Inferior parietal cortex (tissue), 1 donor: Measurements from ENCODE around the gene TMBIM1.
A peak's percentile ranks its signal among the peaks of the same experiment; 100 is the strongest.

Source experiments
- DNase-seq: peaks from one replicate; pipeline ENCODE4 v3.0.0-alpha.2; 2016; ENCODE audit errors: extremely low spot score

Gene TMBIM1, protein sequence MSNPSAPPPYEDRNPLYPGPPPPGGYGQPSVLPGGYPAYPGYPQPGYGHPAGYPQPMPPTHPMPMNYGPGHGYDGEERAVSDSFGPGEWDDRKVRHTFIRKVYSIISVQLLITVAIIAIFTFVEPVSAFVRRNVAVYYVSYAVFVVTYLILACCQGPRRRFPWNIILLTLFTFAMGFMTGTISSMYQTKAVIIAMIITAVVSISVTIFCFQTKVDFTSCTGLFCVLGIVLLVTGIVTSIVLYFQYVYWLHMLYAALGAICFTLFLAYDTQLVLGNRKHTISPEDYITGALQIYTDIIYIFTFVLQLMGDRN

DNA sequence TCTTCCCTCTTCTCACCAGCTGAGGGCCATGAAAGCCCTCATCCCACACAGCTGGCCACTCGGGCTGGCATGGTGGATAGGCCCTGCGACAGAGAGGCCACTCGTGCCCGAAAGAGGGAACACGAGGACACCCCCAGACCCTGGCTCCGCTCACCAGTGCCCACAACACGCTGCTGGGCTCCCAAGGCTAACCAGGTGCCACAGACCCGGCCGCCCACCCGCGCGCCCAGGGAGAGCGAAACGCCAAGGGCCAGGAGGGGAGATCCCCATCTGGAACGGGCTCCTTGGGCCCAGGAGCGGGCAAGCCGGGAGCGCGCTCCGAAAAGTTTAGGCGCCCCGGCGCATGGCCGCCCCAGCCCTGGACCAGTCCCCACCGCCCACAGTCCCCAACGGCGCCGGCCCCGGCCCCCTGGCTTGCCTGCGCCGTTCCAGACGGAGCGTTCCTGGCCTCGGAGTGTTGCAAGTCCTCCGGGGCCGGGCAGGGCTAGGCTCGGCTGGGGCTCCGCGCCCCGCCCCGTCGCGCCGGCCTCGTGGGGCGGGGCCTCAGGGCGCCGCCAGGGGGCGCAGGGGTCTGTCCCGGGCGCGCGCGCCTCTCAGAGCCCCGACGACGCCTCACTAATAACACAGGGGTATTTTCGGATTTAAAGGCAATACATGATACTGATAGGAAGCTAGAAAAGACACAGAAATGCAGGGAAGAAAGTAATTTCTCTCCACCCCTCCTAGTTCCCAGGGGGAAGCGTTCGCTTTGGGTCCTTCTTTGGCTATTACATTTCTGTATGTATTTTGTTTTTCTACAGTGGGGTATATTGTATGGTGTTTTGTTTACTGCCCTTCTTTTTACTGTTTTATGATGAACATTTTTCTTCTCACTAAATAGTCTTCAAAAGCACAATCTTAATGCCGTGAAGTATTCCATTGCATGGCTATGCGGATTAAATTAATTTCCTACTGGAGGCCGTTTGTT is at the start of gene TMBIM1:
Gene TMBIM1 (minus strand): TSS at position 456 of the 967 bp plus-strand sequence. CDS start 10,362 bp downstream, outside the sequence.
- DNase-seq, result no peak

DNA sequence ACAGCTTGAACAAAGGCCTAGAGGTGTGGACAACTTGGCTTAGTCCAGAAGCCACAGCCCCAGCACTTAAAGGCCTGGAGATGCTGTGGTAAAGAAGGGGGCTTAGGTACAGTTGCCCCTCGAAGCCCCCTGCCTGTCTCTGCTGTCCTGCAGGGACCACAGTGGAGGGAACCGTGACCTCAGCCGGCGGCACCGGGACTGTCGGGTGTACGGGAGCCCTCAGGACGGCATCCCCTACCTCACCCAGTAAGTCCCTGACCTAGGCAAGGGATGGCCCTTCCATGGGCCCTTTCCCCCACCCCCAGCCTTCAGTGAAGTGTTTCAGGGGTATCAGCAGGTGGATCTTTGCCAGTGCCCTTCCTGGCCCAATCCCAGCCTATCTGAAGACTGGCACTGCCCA is 49.1 kb upstream of the TMBIM1 start:
- DNase-seq, result no peak

DNA sequence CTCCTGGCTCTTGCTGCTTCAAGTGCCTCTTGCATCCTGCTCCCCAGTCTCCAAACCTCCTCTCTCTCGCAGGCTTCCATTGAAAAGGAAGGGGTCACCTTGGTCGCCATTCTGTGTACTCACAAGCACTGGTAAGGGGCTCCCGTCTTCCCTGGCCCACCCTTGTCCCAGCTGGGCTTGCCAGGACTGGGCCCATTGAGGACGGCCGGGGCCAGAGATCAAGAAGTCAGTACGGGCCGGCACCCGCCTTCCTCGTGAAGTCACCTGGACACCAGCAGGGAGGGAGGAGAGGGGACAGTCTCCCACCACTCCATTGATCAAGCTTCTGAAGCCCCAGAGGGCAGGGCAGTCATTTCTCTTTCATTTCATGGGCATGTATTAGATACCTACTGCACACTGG is 48.4 kb upstream of the TMBIM1 start:
- no peak for DNase-seq

DNA sequence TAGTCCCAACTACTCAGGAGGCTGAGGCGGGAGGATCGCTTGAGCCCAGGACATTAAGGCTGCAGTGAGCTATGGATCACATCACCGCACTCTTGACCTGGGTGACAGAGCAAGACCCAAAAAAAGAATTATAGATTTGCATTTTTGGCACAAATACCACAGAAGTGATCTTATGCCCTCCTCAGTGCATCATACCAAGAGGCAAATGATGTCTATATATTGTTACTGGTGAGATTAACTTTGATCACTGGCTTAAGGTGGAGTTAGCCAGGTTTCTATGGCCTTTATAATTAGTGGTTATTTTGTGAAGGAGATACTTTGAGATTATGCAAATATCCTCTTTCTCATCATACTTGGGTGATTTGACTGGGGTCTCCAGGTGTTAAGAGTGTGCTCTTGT is 42.2 kb upstream of the TMBIM1 start:
- DNase-seq, result no peak

DNA sequence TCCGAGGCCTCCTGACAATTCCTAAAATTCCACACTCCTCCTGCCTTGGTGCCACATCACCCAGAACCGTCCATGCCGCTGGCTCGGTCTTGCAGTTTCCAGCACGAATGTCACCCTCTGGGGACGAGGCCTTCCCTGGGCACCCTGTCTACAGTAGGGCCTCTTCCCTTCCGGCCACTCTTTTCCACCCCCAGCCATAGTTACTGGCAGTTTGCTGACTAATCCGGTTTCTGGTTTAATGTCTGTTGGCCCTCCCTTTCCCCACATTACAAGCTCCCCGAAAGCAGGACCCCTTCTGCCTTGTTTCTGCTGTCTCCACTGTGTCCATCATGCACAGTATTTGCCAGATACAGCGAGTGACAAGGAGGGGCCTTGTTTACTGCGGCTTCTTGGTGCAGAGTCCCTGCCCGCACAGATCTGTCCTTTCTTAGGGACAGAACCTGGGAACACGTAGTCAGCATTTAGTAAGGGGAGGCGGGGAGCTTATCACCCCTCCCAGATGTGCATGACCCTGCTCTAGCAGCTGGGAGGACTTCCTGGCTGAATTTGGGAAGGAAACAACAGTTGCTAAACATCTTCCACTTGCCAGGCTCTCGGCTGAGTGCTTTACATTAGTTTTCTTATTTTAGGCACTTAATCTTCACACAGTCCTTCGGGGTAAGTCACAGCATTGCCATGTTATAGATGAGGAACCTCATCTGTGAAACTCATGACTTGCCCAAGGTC is 40.8 kb upstream of the TMBIM1 start:
- no peak for DNase-seq

DNA sequence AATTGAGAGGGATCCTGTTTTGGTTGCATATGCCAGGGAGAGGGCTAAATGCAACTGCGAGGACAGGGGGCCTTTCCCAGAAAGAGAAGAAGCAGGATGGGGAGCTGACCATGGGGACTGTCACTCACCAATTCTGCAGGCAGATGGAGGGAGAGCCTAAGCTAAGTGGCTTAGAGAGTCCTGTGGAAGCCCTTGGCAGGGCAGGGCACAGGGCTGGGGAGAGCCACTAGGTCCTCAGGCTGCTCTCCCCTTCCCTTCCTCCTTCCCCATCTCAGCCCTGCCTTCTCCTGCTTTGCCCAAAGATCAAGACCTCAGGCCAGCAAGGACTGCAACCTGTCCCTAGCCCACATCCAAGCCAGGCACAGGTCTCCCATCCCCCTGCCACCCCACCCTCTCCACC is 40.0 kb upstream of the TMBIM1 start:
- DNase-seq, result no peak

DNA sequence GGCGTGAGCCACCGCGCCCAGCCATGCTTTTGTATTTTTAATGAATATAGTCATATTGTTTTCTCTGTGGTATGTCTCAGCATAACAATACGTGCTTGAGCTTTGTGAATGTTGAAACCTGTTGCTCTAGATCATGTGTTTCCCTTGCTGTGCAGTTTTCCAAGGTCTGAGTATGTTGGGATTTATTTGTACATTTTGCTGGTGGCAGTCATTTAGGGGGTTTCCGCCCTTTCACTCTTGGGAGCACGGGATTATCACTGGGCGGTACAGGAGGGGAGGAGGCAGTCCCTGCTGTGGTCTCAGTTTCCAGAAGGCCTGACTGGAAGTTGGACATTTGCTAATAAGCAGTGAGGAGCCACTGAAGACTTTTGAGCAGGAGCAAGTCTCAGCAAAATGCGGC is 39.4 kb upstream of the TMBIM1 start:
- no peak for DNase-seq

DNA sequence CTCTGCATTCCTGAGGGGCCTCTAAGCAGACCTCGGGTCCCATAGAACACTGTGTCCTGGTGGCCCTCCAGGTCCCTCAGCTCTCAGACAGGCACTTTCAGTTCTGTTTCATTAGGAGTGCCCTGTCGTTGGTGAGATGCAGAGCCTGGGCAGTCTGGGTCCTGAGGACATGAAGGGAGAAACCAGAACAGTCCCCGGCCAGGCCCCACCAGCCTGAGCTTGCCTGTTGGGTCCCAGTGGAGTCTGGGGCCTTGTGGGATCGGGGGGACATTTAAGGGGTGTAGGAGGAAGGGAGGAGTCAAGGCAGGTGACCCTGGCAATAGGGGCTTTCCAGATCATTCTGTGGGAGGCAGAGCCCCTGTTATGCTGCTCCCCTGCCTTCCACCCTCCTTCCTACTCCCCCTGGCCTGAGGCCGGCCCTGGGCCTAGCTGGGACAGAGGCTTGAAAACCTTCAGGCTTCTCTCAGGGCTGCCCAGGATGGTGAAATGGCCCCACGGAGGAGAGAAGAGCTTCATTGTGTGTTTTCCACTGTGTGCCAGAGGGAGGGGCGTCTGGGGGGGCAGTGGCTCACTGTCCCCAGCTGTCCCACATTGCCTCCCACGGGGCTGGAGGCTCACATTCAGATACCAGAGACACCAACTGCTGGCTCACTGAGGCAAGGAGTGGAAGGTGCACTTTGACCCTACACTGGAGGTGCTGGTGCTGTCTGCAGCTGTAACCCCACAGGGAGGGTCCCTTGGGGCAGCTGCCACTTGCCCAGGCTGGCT is 37.7 kb upstream of the TMBIM1 start:
- no peak for DNase-seq

DNA sequence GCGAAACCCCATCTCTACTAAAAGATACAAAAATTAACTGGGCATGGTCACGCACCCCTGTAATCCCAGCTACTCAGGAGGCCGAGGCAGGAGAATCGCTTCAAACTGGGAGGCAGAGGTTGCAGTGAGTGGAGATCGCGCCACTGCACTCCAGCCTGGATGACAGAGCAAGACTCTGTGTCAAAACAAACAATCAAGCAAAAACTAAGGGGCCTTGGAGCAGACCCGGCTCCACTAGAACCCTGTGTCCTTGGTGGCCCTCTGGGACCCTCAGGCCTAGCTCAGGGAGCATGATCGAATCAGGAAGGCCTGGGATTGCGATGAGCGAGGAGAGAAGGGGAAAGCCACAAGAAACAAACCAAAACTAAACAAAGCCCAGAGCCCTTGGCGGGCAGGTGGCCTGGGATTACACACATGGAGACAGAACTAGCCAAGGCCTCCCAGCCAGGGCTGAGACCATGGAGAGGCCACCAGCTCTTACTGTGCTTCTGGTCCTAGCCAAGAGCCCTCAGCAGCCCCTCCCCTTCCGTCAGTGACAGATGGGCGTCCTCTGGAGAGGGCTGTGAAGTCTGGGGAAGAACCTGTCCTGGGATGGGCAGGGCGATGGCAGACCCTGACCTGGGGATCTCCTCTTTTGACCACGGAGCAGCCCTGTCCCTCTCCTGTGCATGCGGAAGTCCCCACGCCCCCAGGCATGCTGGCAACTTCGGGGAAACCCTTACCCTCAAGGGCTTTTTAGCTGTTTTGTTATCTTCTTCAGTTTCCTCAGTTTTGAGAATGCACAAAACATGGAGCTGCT is 36.9 kb upstream of the TMBIM1 start:
- DNase-seq, result no peak

DNA sequence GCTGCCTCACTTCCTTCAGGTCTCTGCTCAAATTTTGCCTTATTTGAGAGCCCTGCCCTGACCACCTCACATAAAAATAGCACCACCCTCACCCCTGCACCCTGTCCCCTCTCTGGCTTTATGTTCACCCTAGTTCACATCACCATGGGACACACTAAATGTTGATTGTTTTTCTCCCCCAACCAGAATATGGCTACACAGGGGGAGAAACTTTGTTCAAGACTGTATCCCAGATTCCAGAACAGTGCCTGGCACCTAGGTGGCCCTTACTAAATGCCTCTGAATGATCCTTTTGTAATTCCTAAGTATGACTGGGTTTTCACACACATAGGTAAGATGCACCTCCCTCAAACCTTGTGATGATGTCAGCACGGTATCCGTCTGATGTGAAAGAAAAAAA is 36.0 kb upstream of the TMBIM1 start:
- DNase-seq, result no peak

DNA sequence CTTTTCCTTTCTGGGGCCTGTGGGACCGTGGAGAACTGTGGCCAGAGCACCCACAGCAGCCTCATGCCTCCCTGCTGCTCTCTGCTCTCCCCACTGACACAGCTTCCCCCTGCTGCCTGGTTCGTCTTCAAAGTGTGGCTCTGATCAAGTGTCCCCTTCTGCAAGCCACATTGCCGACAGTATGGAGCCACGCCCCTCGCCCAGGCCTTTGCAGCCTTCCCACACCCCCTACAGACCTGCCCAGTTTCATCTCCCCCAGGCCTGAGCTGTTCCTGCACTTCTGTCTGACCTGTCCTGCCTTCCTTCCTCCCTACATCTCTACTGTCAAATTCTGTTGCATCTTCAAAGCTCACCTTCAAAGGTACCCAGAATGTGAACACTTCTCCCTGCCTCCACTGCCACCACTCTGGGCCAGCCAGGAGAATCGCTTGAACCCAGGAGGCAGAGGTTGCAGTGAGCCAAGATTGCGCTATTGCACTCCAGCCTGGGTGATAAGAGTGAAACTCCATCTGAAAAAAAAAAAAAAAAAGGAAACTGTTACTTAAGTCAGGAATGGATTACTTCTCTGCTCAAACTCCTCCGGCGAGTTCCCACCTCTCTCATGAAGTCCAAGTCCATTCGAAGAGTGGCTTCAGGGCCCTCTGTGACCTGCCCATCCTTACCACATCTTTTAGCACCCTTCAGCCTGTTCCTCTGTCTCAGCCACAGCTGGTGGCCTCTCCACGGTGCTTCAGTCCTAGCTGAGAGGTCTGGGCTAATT is 35.3 kb upstream of the TMBIM1 start:
- DNase-seq, result no peak

DNA sequence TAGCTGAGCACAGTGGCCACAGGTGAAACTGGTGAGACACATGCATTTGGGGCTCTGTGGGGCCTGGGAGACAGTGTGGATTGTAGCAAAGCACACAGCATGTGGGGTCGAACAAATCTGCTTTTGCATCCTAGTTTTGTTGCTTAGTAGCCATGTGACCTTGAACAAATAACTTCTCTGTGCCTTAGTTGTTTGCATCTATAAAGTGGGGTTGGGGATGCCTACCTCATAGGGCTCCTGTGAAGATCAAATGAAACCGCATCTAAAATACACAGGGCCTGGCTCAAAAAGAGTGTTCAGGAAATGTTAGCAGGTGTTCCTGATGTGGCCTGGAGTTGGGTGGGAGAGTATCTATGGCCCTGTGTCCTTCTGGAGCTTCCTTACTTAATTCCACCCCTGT is 34.0 kb upstream of the TMBIM1 start:
- no peak for DNase-seq

DNA sequence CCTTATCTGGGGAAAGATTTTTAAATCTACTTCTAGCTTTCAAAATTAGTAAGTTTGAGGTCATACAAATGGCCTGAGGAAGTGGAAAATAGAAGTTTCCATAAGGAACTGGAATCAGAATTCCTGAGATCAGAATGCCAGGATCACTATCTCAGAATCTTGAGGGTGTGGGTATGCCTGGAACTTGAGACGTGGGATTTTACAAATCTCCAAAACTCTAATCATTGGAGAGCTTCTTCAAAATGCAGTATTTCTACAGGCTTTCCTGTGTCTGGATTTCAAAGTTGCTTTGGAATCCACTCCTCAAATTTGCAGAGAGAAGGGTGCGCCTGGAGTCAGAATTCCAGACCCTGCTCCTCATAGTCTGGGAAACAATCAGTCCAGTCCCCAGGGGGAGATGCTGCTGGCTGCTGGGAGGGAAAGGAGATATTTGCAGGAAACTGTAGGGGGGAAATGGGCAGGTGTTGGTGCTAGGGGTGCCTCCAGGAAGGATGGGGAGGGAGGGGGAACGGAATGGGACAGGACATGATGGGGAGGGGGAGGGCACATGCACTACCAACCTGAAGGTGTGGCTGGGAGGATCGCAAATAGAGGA is 33.4 kb upstream of the TMBIM1 start:
- no peak for DNase-seq

DNA sequence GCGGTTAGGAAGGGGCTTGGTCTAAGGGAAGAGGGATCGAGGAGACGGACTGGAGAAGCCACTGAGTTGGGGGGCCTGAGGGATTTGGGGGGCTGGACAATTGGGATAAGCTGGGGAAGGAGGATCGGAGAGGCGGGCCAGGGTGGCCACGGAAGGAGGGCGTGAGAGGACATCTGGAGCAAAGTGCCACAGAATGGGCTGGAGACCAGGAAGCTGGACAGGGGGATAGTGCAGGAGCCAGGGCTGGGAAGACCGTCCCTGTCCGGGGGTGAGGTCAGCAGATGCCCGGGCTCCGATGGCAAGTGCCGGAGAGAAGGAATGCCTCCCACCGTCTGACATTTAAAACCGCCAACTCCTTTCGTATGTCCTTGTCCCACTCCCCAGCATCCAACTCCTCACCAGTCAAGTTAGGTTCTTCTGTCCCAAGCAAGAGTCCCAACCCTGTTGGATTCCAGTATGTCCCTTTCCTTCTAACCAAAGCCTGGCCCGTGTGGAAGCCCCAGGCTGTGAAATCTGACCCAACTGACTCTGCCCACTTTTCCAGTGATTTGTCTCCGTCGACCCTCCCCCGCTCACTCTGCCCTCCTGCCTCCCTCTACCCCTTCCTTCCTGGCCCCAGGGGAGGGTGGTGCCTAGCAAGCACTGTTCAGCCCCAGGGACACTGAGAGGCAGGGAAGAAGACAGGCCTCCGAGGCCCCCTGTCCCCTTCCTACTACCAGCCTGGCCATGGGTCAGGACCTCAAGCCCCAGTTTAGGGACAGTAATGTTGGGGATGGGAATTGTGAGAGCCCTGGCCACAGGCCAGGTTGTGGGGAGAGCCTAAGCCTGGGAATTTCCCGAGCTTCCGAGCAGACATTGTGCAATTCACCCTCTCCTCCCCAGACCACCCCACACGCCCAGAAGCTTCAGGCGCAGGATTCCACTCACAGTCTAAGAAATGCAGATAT is 31.5 kb upstream of the TMBIM1 start:
- DNase-seq, result no peak

DNA sequence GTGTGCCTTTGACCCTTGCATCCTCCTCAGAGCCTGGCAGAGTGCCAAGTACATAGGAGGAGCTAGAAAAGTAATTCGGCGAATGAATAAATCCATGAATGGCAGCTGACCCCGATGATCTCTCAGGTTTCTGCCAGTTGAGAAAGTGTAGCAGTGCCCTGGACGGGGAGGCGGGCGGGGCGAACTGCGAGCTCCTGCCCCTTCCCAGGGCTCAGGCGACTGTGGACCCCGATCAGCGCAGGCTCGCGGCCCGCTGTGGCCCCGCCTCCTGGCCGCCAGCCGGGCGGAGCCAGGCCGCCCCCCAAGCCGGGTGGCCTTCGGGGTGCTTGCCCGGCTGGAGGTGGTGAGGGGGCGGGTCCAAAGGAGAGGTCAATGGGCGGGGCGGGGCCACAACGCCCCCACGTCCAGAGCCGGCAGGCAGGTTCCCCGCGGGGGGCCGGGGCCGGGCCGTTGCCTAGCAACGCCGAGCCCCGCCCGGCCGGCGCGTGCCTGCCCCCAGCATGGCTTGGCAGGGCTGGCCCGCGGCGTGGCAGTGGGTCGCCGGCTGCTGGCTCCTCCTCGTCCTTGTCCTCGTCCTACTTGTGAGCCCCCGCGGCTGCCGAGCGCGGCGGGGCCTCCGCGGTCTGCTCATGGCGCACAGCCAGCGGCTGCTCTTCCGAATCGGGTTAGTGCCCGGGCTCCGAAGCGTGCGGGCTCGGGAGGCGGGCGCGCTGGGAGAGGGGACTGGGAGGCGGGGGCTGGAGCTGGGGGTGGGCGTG is 30.6 kb upstream of the TMBIM1 start:
- peak; percentile 38 for DNase-seq

DNA sequence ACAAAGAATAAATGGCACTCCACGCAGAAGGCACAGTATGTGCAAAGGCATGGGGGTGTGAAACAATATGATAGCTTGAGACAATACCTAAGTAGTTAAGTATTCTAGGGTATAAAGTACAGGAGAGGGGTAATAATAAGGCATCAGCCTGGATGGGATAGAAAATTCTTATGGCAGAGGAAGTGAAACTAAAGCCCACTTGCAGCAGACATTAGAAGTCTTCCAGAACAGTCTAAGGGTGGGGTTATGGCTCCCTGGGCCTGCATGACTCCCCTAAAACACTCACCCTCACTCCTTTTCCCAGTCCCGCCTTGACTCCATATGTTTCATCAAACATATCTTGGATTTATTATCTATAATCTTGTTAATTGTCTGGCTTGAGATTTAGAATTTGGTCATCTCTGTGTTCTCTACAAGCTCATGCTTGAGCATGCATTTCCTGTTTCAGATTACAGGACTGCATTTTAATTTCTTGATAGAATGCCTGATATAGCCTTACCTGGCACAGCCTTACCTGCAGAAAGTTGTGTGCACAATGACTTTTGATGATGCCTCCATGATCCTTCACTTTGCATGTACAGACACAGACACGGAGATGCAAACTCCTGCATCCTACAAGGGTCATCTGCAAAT is 28.5 kb upstream of the TMBIM1 start:
- no peak for DNase-seq

DNA sequence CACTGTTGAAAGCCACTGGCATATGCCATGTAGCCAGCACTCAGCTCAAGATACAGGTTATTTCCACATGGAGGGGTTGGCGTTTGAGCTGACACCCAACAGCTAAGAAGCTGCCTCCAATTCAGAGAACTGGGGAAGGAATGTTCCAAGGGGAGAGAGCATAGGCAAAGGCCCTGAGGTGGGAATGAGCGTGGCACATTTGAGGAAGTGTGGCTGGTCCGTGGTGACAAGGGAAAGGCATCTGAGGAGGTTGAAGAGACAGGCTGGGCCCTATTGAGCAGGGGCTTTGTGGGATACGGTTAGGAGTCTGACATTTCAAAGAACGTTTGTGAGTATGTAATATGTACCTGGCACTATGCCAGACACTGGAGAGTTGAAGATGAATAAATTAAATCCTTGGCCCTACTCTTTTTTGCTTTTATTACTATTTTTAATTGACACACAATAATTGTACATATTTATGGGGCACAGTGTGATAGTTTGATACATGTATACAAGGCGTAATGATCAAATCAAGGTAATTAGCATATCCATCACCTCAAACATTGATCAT is 27.6 kb upstream of the TMBIM1 start:
- DNase-seq, result no peak
